Fibroblast of skin of scalp (primary cell): ENCODE data around the gene LASP1.
"Not testable (repeated sequence)": the region's sequence is repeated elsewhere in the genome, so short reads cannot be mapped to it uniquely, and the experiment has no call there.

ENCODE experiments used
- DNase-seq: peaks from one replicate; pipeline ENCODE4 v3.0.0-alpha.2; 2013

Gene LASP1

GRCh38 chr17:38940404-38940803, 70.5 kb downstream of the LASP1 start:
- no peak for DNase-seq

GRCh38 chr17:38942696-38943334, 73.0 kb downstream of the LASP1 start:
- DNase-seq = no peak

GRCh38 chr17:38943607-38944006, 73.7 kb downstream of the LASP1 start:
- no peak for DNase-seq

- no peak for DNase-seq
Observed at GRCh38 chr17:38947189-38947588, 77.3 kb downstream of the LASP1 start.

- not testable (repeated sequence) for DNase-seq
Observed at GRCh38 chr17:38953800-38954199, 83.9 kb downstream of the LASP1 start.

GRCh38 chr17:38958326-38958725, 88.5 kb downstream of the LASP1 start:
- peak; percentile 87 for DNase-seq

- peak; percentile 93 for DNase-seq
Observed at GRCh38 chr17:38958756-38959155, 88.9 kb downstream of the LASP1 start.

GRCh38 chr17:38959508-38959907, 89.7 kb downstream of the LASP1 start:
- no peak for DNase-seq

- DNase-seq = no peak
Observed at GRCh38 chr17:38960402-38960801, 90.5 kb downstream of the LASP1 start.

GRCh38 chr17:38961413-38961812, 91.6 kb downstream of the LASP1 start:
- DNase-seq = no peak

- peak; percentile 93 for DNase-seq
Observed at GRCh38 chr17:38967290-38967738, 97.5 kb downstream of the LASP1 start, which contains the start of gene FBXO47. Gene FBXO47 (minus strand): TSS chr17:38967403. CDS start chr17:38963025, 4,378 bp downstream.

- no peak for DNase-seq
Observed at GRCh38 chr17:38969281-38969680, 99.4 kb downstream of the LASP1 start.

GRCh38 chr17:38970128-38970527, 100.3 kb downstream of the LASP1 start:
- no peak for DNase-seq

- DNase-seq = no peak
Observed at GRCh38 chr17:38970804-38971203, 100.9 kb downstream of the LASP1 start.
